ENCODE results near the gene AMZ1.
"Not testable (repeated sequence)": the region's sequence is repeated elsewhere in the genome, so short reads cannot be mapped to it uniquely, and the experiment has no call there.

AMZ1 gene

DNA sequence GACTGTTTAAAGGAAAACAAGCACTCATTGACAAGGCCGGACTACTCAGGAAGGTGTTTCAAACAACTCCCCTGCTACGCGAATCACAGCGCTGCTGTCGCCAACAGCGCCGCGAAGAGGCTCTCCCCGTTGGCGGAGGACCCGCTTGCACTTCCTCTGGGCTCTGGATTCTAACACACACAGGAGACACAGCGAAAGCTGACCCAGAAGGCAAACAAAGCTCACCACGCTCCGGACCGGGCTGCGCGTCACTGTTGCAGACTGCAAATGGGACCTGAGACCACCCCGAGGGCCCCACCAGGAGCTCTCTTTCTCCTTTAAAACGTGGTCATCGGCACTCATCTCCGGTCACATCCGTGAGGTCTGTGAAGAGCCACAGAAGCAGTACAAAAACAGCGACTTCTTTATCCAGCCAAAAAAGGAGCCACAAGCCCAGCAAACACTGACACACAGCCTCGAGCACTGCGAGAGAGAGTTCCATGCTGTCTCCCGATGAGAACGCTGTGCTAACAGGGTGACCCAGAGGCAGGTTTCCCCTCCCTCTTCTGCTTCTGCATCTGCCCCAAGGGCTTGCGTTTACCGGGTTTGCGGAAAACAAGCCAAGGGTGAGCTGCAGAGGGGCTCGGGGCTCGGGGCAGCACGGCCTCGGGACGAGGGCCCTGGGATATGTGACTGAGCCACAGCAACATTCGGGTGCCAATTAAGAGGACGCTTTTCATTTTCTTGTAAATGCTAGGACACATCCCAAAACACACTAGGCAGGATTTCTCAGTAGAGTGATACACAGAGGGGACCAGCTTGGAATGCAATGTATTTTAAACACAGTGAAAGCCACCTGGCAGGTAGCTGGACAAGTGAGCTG, 41.3 kb downstream of the AMZ1 start:
- no peak for DNase-seq (ENCODE audit: low read depth)

- DNase-seq (ENCODE audit: low read depth) = no peak
Observed at GRCh38 chr7:2729893-2730716, 42.1 kb downstream of the AMZ1 start.

GRCh38 chr7:2730846-2731770, 43.1 kb downstream of the AMZ1 start:
- no peak for DNase-seq (ENCODE audit: low read depth)

DNA sequence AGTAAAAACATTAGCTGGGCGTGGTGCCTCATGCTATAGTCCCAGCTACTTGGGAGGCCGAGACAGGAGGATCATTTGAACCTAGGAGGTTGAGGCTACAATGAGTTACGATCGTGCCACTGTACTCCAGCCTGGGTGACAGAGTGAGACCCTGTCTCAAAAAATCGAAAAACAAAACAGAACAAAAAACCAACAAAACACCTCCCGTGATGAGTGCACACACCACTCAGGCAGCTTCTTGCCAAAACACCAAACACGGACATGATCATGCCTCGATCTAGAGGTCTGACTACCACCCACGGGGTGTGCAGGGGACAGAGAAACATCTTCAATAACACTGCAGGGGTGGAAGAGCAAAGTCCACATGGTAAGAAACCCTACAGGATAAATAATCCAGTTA, 44.4 kb downstream of the AMZ1 start:
- DNase-seq (ENCODE audit: low read depth) = no peak

DNA sequence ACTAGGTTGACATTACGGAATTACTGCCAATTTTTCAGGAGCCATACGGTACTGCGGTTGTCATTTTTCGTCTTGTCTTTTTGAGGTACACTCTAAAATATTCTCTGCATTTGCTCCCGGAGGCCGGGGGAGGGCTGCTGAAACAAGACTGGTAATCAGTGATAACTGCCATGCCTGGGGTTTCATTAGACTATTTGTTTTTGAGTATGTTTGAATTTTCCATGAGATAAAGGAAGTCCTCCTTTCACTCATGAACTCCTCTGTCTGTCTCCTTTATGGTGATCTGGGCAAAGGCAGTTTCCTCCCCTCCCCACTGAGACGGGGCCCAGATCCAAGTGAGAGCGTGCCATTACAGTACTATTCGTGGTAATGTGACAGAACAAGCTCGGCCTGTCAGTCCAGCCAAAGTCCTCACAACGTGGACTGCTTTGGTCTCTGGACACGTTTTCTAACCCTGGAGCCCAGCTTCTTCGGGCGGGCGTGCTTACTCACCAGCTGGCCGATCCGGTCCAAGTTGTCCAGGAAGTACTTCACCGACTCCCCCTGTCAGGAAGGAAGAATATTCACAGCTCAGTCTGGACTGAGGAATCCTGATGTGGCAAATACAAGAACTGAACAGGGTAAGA, 45.1 kb downstream of the AMZ1 start:
- no peak for DNase-seq (ENCODE audit: low read depth)

DNA sequence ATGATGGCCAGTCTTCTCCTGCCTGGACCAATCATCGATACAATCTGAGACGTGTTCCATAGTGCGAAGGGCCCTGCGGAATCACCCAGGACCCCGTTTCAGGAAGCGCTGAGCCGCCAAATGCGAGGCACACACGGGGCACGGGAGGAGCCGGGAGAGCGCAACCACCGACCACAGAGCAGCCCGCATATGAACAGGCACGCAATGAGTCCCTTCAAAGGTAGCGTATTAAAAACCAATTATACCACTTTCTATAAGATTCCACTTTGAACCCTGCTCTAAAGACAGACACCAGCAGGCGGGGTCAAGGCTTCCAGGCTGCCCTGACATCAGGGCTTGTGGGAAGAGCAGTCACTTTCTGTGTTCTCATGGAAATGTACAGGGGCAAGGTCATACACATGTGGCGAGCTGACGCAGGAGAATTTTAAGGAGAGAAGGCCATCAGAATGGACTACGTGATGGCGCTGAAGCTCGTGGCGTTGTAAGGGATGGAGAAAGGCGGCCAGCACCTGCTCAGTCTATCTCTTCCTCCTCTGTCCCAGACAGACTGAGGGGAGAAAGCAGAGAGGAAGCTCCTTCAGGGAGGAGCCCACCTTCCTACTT, 46.2 kb downstream of the AMZ1 start:
- no peak for DNase-seq (ENCODE audit: low read depth)

- DNase-seq (ENCODE audit: low read depth) = no peak
Observed at GRCh38 chr7:2734751-2735571, 47.0 kb downstream of the AMZ1 start.

GRCh38 chr7:2735744-2736143, 47.7 kb downstream of the AMZ1 start:
- no peak for DNase-seq (ENCODE audit: low read depth)

DNA sequence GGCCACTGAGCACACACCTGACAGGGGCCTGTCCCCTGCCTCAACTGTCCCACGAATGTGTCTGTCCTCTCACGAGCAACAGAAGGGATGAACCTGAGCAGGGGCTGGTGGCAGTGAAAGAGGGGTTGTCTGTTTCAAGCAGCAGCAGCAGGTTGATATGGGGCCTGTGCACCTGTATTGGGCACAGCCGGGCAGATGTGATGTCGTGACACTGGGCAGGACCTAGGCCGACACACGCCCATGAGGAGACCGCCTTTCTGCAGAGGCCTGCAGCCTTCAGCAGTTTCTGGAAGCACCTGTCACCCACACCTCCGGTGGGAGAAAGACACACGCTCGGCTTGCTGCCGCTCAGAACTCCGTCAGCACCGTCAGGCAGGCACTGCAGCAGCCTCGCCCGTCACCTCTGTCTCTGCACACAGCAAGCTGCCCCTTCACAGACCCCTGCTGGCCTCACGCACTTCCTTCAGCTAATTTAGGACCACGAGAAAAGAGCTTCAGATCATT, 48.5 kb downstream of the AMZ1 start:
- no peak for DNase-seq (ENCODE audit: low read depth)

DNA sequence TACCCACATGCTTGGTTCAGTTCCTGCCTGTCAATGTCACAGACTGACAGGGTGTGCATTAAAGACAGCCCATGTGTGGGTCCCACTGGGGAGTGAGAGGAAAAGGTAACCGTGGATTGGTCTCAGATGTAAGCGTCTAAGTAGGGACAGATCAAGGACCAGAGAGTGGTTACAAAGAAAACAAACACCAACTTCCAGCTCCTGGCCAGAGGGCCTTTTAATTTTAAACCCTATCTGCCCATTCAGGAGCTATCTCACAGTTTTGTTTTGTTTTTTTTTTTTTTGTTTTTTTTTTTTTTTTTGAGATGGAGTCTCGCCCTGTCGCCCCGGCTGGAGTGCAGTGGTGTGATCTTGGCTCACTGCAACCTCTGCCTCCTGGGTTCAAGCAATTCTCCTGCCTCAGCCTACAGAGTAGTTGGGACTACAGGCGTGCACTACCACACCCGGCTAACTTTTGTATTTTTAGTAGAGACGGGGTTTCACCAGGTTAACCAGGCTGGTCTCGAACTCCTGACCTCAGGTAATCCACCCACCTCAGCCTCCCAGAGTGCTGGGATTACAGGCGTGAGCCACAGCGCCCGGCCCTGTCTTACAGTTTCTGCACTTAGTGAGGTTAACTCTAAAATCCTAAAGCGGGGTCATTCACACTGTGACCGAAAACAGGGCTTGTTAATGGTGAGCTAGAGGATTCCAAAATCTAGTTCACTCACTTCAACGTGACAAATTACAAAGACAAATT, 49.2 kb downstream of the AMZ1 start:
- not testable (repeated sequence) for DNase-seq (ENCODE audit: low read depth)

DNA sequence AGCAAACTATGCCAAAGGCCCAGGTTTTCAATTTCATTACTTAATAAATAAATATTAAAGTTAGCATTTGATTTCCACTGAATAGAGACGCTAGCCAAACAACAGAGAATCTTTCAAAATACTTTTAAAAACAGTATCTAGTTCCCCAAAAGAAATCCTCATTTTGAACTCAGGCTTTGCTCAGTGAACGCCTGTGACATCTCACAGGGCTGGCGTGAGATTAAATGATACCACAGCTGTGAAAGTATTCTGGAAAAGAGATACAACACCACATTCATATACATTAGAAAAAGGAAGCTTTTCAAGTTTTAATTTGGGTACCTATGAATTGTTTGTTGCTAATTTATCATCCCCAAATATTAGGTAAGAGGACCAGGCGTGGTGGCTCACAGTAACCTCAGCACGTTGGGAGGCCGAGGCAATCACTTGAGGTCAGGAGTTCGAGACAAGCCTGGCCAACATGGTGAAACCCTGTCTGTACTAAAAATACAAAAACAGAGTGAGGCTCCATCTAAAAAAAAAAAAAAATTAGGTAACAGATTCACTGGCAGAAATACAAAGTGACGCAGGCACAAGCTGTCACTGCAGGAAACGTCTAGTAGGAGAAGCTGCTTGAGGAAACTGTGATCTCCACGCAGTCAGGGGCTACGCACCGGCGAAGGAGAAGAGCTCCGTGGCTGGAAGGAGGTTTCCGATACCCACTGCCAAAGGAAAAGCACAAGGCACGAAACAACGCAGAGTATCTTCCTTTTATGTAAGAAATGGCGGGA, 50.0 kb downstream of the AMZ1 start:
- DNase-seq (ENCODE audit: low read depth) = no peak

GRCh38 chr7:2738766-2739549, 51.0 kb downstream of the AMZ1 start:
- no peak for DNase-seq (ENCODE audit: low read depth)

GRCh38 chr7:2743523-2744185, 55.7 kb downstream of the AMZ1 start:
- DNase-seq (ENCODE audit: low read depth) = not testable (repeated sequence)

DNA sequence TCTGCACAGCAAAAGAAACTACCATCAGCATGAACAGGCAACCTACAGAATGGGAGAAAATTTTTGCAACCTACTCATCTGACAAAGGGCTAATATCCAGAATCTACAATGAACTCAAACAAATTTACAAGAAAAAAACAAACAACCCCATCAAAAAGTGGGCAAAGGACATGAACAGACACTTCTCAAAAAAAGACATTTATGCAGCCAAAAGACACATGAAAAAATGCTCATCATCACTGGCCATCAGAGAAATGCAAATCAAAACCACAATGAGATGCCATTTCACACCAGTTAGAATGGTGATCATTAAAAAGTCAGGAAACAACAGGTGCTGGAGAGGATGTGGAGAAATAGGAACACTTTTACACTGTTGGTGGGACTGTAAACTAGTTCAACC, 60.7 kb downstream of the AMZ1 start:
- DNase-seq (ENCODE audit: low read depth) = not testable (repeated sequence)

GRCh38 chr7:2750004-2750407, 62.0 kb downstream of the AMZ1 start:
- DNase-seq (ENCODE audit: low read depth) = no peak

DNA sequence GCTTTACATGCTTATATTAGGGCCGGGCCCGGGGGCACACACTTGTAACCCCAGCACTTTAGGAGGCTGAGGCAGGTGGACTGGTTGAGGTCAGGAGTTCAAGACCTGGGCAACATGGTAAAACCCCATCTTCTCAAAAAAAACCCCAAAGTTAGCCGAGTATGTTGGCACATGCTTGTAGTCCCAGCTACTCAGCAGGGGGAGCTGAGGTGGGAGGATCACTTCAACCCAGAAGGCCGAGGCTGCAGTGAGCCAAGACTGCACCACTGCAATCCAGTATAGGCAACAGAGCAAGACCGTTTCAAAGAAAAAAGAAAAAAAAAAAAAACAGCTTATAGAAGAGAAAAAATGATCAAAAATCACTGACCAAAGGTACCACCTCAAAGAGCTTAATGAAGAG, 63.1 kb downstream of the AMZ1 start:
- no peak for DNase-seq (ENCODE audit: low read depth)

- no peak for DNase-seq (ENCODE audit: low read depth)
Observed at GRCh38 chr7:2753148-2753547, 65.1 kb downstream of the AMZ1 start.

Measured in stimulated activated CD4-positive, alpha-beta T cell treated with anti-CD3 and anti-CD28 coated beads, Interleukin-2, amount 100 ng/mL, for 4 hours (primary cell).